Bone marrow (tissue), 2 donors: ENCODE data around the gene SPATA31E1.

Experiments used
- DNase-seq, 2 donors: peaks; one replicate each; lab custom pipeline; 2025; lab: John Stamatoyannopoulos, UW

SPATA31E1 gene

DNA sequence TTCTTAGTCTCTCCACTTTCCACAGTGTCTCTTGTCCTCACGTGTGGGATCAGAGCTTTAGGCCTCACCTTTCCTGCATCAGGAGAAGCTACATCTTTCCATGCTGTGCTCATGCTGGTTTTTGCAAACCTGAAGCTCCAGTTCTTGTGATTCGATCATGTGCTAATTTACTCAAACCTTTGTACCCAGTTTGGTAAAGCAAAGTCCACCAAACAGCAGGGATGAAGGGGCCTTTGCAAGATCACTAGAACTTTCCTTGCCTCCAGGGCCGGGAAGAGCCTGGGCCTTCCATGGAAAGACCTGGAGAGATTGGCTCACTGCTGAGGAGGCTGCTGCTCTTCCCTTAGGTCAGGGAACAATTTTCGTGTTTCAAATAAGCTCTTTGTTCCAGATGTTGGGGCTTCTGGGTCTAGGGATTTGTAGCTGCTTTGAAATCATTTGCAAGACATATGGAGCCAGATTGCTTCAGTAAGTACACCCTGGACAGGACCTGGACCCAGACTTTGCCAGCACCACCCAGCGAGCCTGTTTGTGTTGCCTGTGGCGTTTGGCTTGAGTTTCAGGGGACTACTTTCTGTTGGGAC is 18.7 kb upstream of the SPATA31E1 start:
- DNase-seq, result no peak

DNA sequence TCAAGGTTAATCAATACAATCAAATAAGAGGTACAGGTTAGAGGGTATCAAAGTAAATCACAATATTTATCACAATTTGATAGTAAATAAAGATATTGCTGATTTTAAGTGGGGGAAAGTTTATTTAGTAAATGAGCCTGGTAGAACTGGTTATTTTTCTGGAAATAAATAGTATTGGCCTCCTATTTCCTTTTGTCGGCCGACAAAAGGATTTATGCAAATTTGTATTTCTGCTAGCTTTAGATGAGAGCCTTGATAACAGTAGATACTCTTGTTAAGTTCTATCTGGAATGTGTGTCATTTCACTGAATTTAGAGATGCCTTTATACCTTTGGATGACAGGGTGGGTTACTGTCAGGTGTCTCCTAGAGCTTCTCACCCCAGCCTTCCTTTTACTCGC is 17.8 kb upstream of the SPATA31E1 start:
- no peak for DNase-seq

DNA sequence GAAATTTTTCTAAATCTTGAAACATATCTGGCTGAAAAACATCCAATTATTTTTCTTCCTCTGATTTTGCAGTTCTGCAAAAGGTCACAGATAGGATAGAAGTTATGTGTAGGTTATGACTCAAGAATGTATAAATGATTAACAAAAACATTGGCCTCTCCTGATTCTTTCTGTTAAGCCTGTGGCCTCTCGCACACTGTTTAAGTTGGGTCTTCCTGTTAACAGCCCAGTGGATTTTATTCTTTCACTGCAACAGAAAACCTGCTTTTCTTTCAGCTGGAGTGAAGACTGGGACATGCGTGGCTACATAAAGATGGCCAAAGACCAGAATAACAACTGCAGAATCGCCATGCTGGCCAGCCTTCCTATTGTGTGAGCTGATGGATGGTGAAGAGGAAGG is 17.1 kb upstream of the SPATA31E1 start:
- DNase-seq, result no peak

DNA sequence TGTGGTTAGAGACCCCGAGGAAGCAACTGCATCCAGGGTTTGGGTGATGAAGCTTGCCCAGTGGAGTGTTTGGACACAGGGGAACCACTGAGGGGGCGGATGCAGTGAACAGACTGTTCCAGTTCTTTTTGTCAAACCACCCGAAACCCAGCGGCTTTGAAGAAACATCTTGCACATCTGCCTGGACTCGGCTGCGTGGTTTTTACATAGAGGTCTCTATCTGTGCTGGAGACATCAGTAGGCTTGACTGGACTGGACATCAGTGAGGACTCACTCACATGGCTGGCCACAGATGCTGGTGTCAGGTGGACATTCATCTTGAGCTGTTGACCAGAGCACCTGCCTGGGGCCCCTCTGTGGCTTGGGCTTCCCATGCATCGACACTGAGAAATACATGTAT is 15.3 kb upstream of the SPATA31E1 start:
- DNase-seq, result no peak

DNA sequence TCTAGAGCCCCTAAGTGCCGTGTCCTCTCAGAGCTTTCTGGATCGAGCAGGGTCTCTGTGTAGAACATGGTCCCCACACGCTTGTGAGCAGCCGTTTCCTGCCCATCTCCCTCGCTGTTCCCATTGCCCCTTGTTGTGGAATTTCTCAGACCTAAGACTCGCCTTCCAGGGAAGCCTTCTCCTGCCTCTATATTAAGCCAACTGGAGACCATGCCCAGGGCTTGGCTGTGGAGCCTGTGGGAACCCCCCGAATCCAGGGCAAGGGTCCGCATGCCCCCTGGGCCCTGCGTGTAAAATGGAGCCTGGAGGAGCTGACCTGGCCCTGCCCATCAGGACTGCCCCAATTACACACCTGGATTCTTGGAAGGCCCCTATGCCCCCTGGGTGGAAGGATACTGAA is 14.5 kb upstream of the SPATA31E1 start:
- no peak for DNase-seq

DNA sequence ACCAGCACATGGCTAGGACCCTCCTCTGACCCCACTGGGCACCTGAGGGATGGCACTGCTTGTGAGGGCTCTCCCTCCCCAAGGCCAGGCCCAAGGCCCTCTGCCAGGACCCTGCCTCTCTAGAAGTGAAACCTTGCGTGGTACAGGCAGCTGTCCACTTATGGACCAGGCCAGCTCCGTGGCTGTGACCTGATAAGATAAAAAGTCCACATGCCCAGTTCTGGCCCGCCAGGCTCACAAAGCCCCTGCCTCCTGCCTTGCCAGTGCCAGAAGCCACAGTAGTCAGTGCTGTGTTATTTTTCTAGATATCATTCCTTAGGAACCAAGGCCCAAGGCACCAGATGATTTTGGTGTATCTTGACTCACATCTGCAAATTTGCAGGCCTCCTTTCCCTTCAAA is 14.0 kb upstream of the SPATA31E1 start:
- DNase-seq, result no peak

DNA sequence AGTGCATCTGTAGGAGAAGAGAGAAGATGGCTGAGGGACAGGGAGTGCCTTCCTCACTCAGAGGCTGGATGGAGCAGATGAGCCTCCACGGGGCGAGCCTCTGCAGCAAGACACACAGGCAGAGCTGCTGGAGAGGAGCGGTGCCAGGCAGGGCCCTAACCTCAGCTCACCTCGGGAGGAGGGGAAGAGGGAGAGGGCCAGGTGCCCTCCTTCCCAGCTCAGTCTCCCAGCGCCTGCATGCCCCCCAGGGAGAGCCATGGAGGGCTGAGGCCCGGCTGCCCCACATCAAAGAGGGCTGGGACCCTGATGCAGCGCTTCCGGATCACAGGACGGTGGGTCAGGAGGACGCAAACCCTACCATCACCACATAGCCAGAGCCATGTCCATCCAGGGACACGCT is 13.6 kb upstream of the SPATA31E1 start:
- no peak for DNase-seq

DNA sequence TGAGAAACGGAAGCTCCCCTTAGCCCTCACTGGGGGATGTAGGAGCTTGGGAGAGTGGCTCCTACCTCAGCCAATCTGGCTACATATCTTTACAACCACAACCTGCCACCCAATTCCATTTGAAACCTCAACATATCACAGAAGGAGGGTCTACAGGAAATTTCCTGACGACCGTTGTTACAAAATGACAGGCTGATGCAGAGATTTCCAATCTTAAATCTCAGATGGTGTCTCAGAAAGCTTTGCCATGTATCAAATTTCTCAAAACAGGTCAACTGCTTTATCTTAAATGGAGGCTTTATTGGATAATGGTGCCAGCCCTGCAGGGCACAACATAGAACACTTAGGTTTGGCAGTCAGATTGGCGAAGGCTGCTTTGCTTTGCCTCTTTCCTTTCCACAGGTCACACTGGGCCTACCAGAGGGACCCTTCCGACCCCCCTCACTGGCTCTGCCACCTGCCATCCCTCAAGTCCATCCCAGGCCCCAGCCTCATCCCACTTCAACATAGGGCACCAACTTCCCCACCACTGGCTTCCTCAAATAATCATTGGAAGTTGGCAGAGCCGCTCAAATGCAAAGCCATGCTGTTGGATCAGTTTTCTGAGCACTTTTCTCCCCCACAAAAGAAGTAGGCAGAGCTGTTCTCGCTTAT is 11.1 kb upstream of the SPATA31E1 start:
- no peak for DNase-seq

DNA sequence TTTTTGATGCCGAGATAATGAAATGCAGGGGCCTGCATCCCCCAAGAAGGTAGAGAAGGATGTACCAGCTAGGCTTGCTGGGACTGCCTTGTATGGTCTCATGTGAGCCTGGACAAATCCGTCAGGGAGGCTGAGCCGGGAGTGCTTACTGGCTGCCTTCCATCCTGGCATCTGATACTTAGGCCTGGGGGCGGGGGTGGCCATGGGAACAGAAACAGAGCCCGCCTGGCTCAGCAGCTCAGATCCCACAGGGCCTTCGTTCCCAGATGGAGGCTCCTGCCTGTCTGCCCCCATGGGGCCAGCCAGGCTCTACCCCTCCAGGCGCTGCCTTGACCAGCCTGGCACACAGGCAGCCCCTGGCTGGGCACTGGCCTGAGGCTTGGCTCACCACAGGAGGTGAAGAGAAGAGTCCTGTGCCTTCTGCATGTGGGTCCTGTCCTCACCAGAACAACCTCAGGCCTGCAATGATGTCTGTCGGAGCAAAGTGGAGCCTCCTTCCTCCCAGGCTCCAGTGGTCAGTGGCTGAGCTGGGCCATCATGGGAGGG is 10.5 kb upstream of the SPATA31E1 start:
- DNase-seq, result no peak

DNA sequence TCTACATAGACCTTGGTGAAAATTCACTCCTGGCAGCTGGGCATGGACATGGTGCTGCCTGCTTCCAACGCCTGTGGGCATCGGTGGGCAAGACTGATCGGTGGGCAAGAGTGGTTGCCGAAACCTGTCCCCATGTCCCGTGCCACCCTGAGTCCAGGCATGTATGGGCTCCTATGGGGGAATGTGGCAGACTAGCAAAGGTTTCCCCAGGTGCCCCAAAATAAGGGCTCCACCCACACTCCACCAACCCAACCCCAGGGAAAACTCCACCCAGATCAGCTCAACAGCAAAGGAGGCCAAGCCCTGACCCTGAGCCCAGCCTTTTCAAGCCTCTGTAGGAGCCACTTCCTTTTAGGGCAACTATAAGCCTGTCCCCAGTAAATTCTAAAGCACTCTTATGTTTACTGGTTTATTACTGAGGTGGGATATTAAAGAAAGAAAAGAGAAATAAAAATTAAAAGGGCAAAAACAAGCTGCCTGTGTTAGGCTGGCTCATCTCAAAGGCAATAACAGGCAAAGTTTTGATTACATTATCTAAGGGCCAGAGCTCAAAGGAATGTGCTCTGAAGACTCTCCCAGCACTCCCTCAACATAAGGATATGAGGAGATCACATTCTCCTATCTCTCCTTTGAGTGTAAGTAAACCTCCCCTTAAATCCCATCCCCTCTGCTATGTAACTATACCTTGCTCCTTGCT is 8.9 kb upstream of the SPATA31E1 start:
- no peak for DNase-seq

DNA sequence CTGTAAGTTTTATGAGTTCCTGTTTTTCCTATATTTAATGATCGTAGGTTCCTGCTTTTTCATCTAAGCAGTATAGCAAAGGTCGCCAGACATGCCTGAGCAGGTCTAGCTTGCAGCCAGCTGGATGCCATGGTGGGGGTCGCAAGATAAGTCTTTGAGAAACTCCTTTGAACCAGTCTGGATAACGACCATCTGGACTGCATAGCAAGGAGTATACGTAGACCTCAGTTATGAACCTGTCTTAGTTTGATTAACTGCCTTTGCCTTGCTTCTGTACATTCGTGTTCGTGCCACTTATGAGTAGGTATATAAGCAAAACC is 8.4 kb upstream of the SPATA31E1 start:
- DNase-seq, result no peak

DNA sequence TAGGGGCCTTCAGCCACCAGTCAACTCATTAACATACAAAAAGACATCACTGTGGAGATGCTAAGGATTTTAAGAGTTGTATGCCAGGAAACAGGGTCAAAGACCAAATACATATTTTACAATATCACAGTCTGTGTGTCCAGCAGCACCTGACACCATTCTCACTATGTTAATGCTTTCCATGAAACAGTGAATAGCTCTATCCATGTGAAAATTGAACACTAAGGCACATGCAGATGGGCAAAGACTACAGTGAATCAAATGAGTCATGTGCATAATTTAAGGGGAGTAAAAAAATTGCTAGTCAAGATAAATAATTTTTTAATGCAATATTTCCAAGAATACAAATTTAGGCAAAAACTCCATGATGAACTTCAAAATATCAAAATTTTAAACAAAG is 7.6 kb upstream of the SPATA31E1 start:
- DNase-seq, result no peak

DNA sequence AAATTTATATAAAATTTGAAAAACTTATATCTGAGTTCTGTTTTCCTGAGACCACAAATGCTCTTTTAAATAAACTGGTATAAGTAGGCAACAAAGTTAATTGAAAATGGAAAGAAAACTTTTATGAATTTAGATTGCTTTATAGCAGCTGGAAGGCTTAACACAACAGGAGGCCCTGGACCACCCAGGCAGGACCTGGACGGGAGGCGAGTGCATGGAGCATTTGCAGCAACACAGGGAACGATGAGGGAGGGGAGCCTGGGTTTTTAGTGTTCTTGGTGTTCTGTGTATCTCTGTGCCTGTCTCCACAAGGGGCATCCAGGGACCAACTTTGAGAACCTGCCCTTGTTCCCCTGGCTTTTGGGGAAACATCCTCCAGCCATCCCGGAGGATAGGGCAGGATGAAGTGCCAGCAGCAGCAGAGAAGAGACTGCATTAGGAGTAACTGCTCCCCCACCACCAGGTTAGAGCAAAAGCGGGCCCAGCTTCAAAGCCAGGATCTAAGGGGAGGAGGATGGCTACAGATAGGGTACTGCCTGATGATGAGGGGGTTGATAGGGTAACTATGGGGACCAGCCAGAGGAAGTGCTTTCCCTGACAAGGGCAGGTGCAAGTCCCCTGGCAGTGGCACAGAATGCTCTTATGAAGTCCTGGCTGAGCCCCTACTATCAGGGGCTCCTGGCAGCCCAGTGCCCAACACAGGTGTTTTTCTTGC is 6.7 kb upstream of the SPATA31E1 start:
- DNase-seq, result no peak

DNA sequence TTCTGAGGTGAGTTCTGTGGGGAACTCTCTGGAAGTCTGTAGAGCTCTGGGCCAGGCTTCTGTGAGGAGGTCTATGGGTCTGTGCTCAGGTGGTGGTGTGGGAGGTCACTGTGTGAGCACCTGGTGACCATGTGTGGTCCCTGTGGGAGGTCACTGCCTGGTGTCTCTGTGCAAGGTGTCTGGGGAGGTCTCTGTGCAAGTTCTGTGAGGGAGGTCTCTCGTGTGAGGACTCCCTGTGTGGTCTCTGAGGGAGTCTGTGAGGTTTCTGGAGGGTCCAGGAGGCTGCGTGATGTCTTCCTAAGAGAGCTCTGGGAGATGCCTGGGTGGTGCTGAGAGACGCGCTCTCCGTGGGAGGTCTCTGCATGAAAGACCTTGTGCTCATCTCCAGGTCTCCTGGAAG is 6.0 kb upstream of the SPATA31E1 start:
- no peak for DNase-seq

DNA sequence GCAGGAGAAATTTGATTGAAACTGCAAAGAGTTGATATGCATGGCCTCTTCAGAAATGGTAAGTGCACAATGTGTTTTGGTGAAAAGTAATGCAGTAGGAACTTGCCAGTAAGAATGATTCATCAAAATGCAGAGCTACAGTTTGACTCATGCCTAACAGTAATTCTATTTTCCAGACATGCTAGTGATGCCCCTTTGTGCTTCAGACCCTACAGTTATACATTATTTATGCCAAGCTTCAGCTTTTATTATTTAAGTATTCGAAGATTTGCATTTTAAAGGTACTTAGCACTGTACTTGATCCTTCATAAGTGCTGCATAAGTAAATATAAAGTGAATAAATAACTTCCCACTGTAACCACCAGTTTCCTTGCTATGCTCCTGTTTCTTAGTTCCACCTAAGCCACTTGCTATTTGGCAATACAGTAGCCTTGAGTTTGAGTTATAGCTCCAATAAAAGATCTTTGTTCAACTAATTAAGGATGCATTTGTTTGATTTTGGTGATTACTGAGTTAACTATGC is 3.6 kb upstream of the SPATA31E1 start:
- no peak for DNase-seq

DNA sequence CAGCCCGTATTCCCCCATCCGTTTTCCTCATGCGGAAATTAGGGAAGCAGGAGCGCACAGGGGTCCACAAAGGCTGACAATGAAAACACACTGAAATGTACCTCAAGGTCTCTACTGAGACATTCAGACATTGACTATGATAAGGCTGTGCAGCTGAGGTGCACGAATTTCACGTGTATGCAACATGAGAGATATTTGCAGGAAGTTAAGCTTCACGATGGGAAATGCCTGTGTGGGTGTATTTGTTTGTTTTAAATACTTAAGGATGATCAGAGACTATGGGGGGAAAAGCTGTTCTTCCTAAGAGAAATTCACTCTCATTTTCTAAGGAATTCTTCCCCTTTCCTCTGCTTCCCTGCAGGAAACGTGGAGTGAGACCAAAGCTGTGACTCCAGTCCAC is 2.6 kb upstream of the SPATA31E1 start:
- DNase-seq, result no peak

DNA sequence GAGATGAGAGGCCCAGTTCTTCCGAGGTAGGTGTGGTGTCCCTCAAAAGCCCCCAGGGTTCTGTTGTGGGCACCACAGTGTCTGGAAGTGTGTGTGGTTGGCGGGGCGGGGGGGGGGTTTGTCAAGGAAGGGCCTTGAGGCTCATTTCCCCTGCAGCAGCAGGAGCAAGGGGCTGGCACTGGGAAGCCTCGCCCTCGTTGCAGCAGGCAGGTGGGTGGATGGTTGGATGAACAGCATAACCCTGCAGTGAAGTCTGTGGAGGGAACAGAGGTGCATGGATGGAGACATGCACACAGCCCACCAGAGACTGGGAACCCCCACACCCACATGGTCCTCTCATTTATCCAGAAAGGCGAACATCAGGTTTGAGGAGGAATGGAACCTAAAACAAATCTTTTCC is 2.0 kb upstream of the SPATA31E1 start:
- DNase-seq, result no peak

DNA sequence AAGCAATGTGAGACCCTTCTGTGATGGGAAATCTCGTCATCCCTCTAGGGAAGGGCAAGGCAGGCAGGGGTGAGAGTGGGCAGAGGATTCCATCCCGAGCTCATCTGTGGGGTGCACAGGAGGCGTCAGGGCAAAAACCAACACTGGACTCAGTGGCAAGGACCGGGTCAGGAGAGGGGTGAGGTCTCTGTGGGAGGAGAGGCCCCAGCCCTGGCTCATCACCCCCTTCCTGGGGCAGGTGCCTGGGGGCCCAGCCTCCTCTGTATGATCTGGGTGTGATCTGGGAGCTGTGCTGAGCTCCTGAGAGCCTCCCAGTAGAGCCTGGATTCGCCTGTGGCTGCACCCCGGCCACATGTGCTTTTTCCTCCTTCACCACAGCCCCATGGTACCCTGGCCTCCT is 597 bp downstream of the SPATA31E1 start:
- no peak for DNase-seq

DNA sequence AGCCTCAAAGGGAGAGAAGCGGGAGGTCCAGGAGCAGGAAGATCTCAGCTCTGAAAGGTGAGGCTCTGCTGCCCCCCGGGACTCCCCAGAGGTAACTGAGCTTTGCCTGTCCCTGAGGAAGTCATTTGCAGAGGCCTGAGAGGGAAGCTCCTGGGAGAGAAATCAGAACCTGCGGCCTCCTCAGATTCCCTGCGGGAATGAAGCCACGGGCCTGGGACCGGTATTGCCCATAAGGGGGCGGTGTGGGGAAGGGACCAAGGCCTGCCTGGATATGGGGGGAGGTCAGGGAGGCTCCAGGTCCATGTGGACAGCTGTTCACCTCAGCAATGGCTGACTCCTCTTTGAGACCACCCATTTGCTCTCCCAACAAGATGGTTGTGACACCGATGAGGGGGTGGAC is 1.3 kb downstream of the SPATA31E1 start:
- no peak for DNase-seq

DNA sequence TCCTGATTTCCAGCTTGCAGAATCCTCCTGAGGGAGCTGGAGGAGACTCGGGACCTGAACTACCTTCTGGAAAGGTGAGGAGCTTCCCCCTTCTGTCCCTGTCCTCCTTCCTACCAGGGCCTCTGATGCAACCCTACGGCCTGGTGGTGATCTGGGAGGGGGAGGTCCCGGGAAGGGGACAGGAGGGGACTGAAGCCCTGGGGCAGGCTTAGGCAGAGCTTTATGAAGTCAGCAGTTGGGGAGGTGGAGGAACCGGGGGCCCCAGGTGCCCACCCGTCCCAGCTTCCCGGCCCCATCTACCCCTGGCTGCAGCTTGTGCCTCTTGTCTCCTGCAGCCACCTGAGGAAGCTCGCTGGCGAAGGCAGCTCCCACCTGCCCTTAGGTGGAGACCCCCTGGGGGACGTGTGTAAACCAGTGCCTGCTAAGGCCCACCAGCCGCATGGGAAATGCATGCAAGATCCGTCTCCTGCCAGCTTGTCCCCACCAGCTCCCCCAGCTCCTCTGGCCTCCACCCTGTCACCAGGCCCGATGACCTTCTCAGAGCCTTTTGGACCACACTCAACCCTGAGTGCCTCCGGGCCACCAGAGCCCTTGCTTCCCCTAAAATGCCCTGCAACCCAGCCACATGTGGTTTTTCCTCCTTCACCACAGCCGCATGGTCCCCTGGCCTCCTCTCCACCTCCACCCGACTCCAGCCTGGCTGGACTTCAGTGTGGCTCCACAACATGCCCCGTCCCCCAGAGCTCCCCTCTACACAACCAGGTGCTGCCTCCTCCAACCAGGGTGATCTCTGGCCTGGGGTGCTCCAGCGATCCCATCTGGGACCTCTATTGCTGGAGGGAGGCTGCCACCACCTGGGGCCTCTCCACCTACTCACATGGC is 2.1 kb downstream of the SPATA31E1 start:
- no peak for DNase-seq

DNA sequence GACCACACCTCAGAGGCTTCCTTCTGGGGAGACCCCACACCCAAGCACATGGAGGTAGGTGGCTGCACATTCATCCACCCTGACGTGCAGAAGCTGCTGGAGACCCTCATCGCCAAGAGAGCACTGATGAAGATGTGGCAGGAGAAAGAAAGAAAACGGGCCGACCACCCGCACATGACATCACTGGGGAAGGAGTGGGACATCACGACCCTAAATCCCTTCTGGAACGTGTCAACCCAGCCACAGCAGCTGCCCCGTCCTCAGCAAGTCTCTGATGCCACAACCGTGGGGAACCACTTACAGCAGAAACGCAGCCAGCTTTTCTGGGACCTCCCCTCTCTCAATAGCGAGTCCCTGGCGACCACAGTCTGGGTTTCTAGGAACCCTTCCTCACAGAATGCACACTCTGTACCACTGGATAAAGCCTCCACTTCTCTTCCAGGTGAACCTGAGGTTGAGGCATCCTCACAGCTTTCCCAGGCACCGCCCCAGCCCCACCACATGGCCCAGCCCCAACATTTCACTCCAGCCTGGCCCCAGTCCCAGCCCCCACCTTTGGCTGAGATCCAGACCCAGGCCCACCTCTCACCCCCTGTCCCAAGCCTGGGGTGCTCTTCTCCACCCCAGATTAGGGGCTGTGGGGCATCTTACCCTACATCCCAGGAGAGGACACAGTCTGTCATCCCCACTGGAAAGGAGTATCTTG is 3.0 kb downstream of the SPATA31E1 start:
- DNase-seq, result no peak
